Stimulated activated CD8-positive, alpha-beta memory T cell treated with anti-CD3 and anti-CD28 coated beads, Interleukin-2, amount 100 ng/mL, for 1 hour (primary cell): ENCODE measurements around the gene OXCT1.

Source experiments
- DNase-seq, 2 donors: peaks; one replicate each; pipeline ENCODE4 v3.0.0-alpha.2; 2020; ENCODE audit warnings: low read depth in 2 of 2

OXCT1 gene

DNA sequence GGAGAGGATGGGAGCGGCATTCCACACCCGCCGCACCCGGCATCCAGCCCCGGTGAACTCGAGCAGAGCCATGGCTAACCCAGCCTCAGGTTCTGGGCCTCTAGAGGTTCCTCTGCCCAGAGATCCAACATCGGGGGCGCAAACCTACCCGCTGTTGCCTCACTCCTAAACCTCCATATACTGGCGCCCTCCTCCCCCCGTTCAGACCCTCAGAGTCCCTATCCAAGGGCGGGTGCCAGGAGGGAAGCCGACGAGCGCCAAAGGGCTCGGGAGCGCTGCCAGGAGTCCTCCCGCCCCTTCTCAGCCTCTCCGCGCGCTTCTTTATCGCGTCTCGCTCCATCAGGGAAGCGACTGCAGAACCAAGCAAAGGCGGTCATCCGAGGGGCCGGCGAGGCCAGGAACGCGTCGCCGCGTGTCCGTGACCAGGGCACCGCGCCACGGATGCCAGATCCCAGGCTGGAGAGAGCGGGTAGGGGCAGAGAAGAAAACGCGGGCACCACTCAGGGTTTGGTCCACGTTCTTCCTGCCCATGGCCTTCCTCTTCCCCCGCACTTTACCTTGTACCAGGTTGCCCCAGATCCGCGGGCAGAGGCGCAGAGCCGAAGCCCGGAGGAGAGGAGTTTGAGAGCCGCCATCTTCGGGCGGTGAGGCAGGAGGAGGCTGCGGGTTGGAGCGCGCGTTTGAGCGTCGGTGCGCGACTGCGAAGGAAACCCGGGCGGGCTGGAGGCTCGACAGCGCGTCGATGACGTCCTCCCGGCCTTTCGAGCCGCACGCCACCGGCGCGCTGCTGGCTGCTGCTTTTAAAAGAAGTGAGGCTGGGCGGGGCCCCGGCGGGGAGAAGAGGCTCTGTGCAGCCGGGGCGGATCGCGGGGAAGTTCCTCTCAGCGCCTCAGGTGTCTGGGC is at the start of gene OXCT1:
Gene OXCT1, minus strand, starts transcription at position 702 of the 903 bp plus-strand sequence. Its CDS starts 67 bp downstream, at position 635.
- DNase-seq = peak; percentile 80 to 90

DNA sequence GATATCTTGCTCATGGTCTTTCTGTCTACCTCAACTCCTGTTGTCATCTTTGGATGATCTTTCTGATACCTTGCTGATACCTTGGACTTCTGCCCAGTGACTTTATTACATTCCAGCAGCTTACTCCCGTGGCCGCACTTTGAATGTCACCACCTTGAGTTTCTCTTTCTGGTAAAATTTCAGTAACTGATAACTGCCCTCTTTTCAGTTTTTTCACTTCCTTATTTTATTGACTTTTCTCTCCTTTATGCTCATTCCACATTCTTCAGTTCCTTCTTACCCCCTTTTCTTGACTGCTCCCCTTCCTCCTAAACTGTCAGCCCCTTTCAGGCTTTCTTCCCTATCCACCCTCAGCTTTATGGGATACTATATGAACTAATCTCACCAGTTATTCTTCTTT is 47.9 kb upstream of the OXCT1 start:
- no peak for DNase-seq

GRCh38 chr5:41908374-41909079 is 38.3 kb upstream of the OXCT1 start:
- no peak for DNase-seq

- DNase-seq = no peak
Measured at GRCh38 chr5:41906151-41906550, 35.9 kb upstream of the OXCT1 start.

DNA sequence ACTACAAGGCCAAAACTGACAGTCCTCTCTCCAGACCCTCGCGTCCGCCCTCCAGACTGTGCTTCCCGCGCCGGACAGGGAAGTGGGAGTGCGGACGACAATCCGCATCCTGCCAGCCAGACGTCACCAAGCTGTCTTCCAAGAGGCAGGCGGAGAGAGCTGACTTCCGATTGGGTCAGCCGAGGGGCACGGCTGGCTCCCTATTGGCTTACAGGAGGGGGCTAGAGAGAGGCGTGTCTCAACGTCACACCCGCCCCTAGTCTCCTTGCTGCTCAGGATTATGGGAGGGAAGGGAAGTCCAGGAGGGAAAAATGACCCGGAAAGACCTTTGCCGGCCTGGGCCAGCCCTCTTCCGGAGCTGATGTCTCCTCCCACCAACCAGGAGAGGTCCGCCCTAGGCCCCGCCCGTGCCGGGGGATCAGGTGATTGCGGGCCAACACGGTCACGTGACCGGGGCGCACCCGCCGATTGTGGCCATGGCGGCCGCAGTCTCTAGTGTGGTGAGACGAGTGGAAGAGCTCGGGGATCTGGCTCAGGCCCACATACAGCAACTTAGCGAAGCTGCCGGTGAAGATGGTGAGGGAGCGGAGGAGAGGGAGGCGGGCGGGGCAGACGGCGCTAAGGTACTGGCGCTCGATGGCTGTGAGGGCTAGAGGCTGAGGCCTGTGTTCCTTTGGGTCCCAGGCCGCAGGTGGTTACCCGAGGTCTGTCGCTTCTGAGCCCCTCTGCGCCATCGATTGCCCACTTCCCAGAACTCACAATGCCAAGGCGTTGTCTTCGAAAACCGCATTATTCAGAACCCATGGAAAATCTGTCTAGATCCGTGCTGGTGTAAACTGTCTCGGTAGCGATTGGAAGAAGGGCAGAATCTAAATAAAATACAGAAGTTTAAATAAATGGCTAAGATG is 33.9 kb upstream of the OXCT1 start, which contains the start of gene RIMOC1:
Gene RIMOC1, plus strand, starts transcription at position 453 of the 908 bp plus-strand sequence. Its CDS starts 24 bp downstream, at position 477.
- DNase-seq = peak; percentile 94 to 96

GRCh38 chr5:41903382-41903891 is 33.2 kb upstream of the OXCT1 start:
- no peak for DNase-seq

DNA sequence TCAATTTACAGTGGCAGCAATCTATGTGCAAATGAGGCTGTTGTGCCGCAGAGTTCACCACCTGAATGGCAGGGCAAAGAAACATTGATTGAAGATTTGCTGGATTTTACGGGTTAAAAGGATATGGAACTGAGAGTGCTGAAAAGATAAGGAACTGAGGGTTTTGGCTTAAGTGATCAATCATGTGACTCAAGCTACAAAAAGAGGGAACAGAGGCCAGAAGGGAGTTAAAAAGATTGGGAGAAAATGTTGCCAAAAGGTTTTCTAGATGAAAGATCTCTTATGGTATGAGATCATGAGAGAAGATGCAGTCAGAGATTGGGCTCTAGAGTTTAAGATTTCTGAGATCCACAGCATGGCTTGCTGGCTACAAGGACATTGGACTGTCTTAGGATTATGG is 26.0 kb upstream of the OXCT1 start:
- DNase-seq = no peak

- no peak for DNase-seq
Measured at GRCh38 chr5:41893074-41893851, 23.0 kb upstream of the OXCT1 start.

DNA sequence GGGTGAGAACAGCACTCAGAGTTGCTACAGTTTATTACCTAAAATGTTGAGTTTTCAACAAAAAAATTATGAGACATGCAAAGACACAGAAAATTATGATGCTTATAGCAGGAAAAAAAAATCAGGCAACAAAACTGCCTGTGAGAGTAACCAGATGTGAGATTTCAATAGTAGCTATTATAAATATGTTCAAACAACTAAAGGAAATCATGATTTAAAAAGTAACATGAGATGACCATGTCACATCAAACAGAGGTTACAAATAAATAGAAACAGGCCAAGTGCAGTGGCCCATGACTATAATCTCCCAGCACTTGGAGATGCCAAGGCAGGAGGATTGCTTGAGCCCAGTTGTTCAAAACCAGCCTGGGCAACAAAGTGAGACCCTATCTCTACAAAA is 21.8 kb upstream of the OXCT1 start:
- no peak for DNase-seq

- no peak for DNase-seq
Measured at GRCh38 chr5:41891066-41891707, 21.0 kb upstream of the OXCT1 start.

DNA sequence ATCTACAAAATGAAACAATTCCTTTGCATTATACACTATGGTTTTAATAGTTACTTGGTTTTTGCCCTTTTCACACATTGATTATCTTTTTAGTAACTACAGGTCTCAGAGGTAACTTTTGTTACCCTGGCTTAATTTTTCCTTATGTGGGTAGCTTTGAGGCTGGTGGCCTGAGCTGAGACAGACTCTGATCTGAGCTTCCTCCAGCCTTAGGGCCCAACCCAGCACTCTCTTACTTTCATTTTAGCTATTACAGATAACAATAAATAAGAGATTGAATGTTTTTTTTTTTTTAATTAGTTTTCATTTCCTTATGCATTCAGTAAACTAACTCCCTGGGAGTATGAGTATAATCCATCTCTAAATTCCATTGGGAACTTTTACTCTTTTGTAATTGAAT is 15.1 kb upstream of the OXCT1 start:
- DNase-seq = no peak

DNA sequence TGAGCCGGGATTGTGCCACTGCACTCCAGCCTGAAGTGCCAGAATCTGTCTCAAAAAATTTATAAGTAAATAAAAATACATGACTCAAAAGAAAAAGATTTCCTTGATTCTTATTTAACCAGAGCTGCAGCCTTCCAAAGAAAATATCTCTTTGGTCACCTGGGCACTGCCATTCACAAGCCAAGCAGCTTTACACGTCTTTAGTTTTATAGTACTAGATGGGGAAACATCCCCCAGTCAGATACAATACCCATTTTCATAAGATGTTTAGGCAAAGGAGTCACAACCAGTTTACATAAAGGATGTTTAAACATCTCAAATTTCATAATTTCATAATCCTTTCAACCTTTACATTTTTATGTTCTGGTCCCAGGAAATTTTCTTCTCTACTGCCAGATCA is 13.7 kb upstream of the OXCT1 start:
- DNase-seq = no peak

GRCh38 chr5:41883243-41883642 is 13.0 kb upstream of the OXCT1 start:
- DNase-seq = no peak

DNA sequence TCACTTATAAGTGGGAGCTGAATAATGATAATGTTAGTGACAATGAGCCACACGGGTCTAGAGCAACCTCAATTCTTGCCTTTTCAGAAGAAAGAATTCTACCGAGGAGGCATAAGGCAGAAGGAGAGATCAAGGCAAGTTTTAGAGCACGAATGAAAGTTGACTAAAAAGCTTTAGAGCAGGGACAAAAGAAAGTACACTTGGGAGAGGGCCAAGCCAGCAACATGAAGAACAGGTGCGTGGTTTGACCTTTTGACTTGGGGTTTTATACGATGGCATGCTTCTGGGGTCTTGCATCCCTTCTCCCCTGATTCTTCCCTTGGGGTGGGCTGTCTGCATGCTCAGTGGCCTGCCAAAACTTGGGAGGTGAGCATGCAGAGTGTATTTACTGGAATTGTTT is 12.5 kb upstream of the OXCT1 start:
- DNase-seq = no peak

GRCh38 chr5:41878643-41879478 is 8.6 kb upstream of the OXCT1 start:
- DNase-seq = no peak

- no peak for DNase-seq
Measured at GRCh38 chr5:41878173-41878572, 7.9 kb upstream of the OXCT1 start.

- no peak for DNase-seq
Measured at GRCh38 chr5:41877408-41877807, 7.2 kb upstream of the OXCT1 start.

GRCh38 chr5:41876678-41877077 is 6.5 kb upstream of the OXCT1 start:
- no peak for DNase-seq

DNA sequence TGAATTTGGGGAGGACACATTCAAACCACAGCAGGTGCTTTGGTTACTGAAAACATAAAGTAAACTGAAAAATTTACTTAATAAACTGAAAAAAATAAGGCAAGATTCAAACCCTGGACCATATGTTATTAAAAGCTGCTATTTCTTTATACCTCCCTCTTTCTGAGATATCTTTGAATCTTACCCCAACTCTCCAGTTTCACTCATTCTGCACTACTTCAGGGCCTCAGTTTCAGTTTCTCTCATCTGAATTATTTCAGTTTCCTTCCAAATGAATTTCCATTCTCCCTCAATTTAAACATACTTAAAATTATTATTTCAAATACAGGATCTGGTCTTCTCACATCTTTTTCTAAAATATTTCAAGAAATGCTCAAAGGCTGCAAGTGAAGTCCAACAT is 4.9 kb upstream of the OXCT1 start:
- no peak for DNase-seq
